GM21360 (cell line): Measurements from ENCODE around the gene ACBD6.

Source experiments
- ATAC-seq: cut with Tn5 transposase; IDR thresholded peaks from one replicate; pipeline ENCODE4 v1.9.1; 2021; ENCODE audit warnings: mild to moderate bottlenecking, moderate library complexity; ENCODE audit not compliant: unreplicated experiment

The ACBD6 gene

GRCh38 chr1:180248731-180249681, 253.4 kb downstream of the ACBD6 start:
- ATAC-seq, result no peak

GRCh38 chr1:180248176-180248575, 254.2 kb downstream of the ACBD6 start:
- ATAC-seq, result no peak

GRCh38 chr1:180247580-180247979, 254.8 kb downstream of the ACBD6 start:
- ATAC-seq, result no peak

- ATAC-seq, result no peak
These were observed 255.3 kb downstream of the ACBD6 start for GRCh38 chr1:180247061-180247460.

GRCh38 chr1:180246579-180246978, 255.8 kb downstream of the ACBD6 start:
- ATAC-seq, result no peak

GRCh38 chr1:180244840-180245239, 257.5 kb downstream of the ACBD6 start:
- ATAC-seq, result no peak

GRCh38 chr1:180243517-180244221, 258.7 kb downstream of the ACBD6 start:
- no peak for ATAC-seq

GRCh38 chr1:180241716-180242544, 260.4 kb downstream of the ACBD6 start:
- no peak for ATAC-seq

- no peak for ATAC-seq
These were observed 263.0 kb downstream of the ACBD6 start for GRCh38 chr1:180239145-180240096.

- ATAC-seq, result no peak
These were observed 263.7 kb downstream of the ACBD6 start for GRCh38 chr1:180238675-180239074.
